Measurements from ENCODE around the gene THAP5.

GRCh38 chr7:108525327-108525984 lies 44.0 kb downstream of the THAP5 start:
- TF ChIP-seq CTCF (conservative IDR thresholded peaks at IDR 0.05; ENCODE audit: low read length) (no peak), EZH2phosphoT487 (IDR thresholded peaks at IDR 0.05; ENCODE audit: borderline replicate concordance, low read depth, low read length) (no peak)
